ENCODE measurements around the gene CARD18.

The CARD18 gene, protein sequence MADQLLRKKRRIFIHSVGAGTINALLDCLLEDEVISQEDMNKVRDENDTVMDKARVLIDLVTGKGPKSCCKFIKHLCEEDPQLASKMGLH

DNA sequence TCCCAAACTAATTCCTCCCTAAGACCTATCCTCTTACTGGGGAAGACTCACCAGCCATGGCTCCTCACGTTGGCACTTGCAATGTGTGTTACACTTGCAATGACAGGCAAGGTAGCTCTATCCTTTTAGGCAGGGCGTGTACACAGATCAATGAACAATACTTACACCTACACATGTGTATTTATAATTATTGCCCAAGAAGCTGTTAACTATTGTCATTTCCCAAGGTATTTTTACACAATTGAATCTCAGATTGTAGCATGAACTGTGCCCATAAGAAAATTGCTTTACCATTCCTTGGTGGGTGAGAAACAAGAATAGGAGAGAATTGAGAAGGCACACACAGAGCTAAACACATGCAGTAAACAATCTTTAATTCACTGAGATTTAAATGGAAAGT, at the start of gene CARD18:
Gene CARD18 (minus strand): TSS at position 101 of the 400 bp plus-strand sequence. CDS start 43 bp downstream, at position 58.
- DNase-seq (ENCODE audit: low read depth in 2 of 2), result no peak

DNA sequence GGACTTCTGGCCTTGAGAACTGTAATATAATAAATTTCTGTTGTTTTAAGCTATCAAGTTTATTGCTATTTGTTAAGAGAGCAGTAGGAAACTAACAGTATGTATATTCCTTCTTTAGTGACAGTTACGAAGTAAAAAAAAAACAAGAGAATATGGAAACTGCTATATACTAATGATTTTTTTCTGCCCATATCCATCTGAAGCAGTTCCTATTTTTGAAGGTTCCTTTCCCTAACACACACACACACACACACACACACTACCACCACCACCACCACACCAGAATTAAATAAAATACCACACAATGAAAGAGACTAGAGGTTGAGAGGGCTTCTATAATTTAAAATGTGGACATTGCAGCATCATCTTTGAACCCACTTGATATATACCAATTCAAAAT, 44.4 kb upstream of the CARD18 start:
- no peak for DNase-seq (ENCODE audit: low read depth in 2 of 2)

DNA sequence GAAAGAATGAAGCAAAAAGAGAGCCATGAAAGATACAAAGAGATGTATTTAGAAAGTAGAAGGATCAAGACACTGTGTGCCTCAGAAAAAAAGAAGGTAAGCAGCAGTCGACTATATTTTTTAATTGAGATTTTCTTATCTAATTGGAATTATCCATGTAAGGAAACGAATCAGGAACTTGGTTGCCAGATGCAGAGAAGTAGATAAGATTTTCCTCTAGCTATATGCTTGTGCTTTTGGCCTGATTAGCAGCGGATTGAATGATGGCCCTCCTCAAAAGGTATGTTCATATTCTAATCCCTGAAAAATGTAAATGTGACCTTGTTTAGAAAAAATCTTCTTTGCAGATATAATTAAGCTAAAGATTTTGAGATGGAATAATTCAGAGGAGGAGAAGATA, 43.9 kb upstream of the CARD18 start:
- no peak for DNase-seq (ENCODE audit: low read depth in 2 of 2)

DNA sequence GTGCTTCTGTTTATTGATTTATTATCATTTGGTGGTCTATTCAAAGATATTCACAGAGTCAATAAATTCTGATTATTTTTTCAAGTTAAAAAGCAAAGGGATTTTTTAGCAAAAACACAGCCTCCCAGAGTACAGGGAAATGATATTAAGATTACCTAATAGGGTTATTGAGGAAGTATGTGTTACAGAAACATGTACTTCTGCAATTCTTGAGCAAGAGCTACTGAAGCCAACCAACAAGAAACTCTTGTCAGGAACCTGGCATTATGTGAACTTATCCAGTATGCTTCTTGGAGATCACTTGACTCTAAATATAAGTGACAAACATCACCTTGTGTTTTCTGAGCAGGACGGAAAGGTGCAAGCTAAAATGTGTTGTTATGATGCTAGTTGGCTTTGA, 42.0 kb upstream of the CARD18 start:
- DNase-seq (ENCODE audit: low read depth in 2 of 2), result no peak

DNA sequence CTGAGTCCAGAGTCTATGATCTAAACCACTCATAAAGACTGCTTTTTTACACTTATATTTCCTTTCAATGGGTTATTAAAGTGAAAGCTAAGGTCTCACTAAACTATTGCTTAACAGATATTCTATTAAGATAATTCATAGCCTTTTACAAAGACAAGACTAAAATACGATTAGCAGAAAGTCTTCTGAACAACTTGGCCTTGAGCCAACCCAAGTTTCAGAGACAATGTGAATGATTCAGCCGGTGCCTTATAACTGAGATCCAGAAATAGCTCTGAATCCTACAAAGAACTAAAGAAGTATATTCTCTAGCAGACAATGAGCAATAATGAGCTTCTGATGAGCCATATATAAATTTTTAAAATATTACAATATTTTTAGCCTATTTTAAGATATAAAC, 41.5 kb upstream of the CARD18 start:
- DNase-seq (ENCODE audit: low read depth in 2 of 2), result no peak

DNA sequence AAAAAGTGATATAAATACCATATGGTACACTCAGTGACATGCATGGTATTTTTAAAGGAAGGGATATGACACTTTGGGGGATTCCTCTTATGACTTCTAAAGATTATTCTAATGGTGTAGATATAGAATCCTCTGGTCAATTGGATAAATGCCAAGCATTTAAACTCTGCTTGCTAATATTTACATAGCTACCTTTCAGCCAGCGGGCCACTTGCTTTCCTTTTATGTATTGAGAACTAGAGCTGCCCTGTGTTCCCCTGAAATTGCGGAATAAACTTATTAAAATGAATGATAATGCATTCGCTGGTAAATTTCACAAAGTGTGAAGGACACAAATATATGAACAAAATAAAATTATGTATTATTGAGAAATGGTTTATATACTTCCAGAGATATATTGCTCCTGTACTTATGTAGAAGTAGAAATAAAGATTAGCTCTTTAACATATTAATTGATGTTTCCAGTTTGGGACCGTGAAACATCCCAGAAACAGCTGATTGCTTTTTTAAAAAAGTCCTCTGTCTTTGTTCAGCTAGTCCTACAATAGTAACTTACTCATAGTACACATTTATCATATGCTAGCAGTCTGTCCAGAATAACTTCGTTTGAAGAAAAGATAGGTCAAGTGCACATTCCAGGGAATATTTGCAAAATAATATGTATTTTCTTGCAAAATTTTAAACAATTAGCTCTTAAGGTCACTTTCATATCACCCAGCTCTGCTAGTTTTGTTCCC, 40.1 kb upstream of the CARD18 start:
- DNase-seq (ENCODE audit: low read depth in 2 of 2), result no peak

DNA sequence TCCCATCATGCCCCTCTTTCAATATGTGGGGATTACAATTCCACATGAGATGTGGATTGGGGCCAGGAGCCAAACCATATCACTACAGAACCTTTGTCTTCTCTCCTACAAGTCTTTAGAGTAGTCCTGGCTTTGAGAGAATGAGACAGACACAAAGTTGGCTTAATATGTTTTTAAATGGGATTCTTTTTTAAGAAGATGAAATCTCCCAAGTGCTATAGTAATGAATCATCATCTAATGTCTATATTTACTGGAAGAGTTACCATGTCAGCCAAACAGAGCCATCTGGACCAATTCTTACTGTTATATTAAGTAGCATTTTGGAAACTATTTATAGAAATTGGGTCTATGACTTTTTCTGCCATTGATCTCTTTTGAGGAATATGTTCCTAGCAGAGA, 38.1 kb upstream of the CARD18 start:
- DNase-seq (ENCODE audit: low read depth in 2 of 2), result no peak

DNA sequence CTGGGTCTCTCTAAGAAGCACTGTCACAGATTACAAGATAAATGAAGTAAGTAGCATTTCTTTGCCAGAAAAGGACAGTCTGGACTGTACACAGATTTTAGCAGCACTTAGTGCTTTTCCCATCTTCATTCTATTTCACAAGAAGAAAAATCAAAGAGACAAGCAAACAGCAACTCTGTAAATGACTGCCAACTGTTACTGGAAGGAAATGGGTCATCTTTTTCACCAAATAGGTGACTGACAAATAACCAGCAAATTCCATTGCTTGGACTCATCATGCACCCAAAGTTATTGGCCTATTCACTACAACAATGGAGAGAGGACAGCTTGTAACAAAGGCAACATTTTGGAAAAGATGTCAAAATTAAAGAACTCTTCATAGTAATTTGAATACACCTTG, 28.9 kb upstream of the CARD18 start:
- DNase-seq (ENCODE audit: low read depth in 2 of 2), result no peak

DNA sequence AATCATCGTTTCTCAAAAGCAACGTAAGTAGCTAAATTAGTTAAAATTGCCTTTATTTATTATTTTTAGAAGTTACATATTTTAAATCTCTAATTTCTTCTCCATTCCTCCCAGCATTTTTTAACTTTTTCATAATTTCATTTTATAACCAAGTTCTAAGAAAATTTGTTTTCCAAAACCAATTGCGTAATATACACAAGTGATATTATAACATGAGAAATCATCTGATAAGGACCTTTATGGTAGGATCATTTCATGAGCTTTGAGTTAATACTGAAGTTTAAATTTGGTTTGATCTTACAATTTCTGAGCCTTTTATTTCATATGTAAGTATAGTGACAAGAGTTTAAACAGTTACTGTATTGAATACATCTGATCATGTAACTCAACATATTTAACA, 27.7 kb upstream of the CARD18 start:
- no peak for DNase-seq (ENCODE audit: low read depth in 2 of 2)

DNA sequence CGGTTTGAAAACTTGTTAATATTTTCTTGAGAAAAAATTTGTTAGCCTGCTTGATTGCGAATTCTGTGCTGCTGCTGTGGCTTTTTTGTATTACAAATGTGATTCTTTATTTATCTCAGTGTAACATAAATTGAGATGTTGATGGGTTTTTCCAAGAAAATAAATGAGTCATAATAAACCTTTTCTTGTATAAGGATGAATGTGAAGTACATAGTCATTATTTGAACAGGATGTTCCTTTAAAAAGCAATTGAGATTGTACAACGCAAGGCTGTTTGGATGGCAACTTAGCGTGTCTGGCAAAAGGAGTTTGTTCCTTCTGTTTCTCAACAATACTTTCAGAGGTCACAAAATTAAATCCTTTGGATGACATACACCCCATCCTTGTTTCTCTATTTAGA, 24.6 kb upstream of the CARD18 start:
- DNase-seq (ENCODE audit: low read depth in 2 of 2), result no peak

DNA sequence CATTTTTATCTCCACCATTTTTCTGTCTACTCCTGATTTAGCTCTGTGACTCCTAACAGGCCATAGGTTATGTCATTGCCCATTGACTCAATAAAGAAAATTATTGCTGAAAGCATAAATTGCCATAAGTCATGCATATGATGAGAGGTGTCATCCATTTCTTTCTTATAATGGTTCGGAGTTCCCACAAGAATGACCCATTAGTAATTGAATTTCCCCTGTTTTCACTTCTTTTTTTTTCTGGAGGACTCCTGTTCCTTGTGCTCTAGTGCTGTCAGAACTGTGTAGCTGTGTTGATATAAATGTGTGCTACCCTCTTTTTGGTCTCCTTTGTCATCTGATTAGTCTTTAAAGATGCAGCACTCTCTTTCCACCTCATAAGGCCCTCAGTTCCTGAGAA, 22.9 kb upstream of the CARD18 start:
- no peak for DNase-seq (ENCODE audit: low read depth in 2 of 2)

DNA sequence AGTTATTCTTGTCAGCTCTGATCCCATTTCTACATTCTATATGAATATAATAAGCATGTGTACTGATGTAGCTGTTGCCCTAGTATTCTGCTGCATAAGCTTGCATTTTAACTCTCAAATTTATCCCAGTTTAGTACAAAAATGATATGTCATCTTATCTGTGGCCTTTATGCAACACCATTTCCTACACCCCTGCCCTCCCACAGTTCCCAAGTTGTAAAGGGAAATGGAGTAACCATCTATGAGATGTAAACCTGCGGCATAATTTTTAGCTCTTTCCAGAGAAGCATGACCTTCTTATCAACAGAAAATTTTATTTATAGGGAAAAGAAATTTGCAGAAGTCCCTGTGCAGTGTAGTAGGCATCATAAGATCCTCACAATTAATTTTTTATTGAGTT, 18.9 kb upstream of the CARD18 start:
- no peak for DNase-seq (ENCODE audit: low read depth in 2 of 2)

DNA sequence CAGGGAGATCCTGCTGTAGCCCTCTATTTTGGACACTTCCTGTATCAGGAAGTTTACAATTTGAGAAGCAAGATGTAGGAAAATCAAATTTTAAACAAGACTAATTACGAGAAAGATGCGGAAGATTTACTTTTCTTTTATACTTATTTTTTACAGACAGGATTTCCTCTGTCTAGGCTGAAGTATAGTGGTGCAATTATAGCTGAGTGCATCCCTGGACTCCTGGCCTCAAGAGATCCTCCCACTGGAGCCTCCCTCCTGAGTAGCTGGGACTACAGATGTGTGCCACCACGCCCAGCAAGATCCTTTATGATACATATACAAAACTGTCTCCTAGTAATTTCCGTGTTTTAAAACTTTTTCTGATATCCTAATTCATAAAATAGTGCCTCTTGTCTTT, 17.2 kb upstream of the CARD18 start:
- no peak for DNase-seq (ENCODE audit: low read depth in 2 of 2)

DNA sequence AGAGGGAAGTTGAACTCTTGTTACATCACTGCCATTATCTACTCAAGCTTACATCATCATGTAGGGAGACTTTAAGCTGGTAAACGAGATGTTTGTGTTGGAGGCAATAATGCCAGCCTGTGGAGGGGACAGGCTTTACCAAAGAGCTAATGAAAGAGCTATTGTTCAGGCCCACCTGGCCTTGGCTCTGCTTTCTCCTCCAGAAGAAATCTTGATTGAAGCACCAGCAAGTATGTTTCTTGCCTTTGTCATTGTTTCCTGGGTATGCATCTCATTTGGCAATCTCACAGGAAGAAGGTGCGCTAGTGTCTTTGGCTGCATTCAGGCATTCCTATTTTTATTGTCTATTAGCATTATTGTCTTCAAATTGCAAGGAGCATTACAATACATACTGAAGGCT, 16.7 kb upstream of the CARD18 start:
- no peak for DNase-seq (ENCODE audit: low read depth in 2 of 2)

DNA sequence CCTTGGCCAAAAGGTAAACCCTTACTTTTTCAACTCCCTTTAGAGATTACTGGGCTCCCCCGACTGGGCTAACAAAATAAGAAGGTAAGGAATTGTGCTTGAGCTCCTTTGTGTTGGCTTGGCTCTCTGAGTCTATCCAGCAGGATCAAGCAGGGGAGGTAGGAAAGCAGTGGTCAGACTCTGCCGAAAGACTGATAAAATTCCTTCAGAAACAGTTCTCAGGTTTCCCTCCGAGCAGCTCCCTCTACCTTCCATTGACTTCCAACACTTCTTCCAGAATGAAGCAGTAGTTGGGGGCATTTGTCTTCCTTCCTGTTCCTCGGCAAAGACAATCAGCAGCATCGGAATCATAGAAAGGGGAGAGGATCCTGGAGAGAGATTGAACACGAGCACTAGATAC, 16.1 kb upstream of the CARD18 start:
- no peak for DNase-seq (ENCODE audit: low read depth in 2 of 2)

DNA sequence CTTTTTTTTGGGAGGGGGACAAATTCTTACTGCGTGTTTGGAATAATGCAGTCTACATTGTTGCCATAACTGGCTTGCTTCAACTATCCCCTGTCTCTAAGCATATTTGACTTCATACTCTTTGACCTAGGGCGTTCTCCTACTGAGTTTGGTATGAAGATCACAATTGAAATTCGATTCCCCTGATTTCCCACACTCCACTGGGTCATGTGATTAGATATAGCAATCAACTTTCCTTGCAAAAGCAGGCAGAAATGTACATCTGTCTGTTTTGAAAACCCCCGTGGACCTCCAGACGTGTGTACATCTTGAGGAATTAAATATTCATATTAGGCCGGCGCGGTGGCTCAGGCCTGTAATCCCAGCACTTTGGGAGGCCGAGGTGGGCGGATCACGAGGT, 13.8 kb upstream of the CARD18 start:
- no peak for DNase-seq (ENCODE audit: low read depth in 2 of 2)

DNA sequence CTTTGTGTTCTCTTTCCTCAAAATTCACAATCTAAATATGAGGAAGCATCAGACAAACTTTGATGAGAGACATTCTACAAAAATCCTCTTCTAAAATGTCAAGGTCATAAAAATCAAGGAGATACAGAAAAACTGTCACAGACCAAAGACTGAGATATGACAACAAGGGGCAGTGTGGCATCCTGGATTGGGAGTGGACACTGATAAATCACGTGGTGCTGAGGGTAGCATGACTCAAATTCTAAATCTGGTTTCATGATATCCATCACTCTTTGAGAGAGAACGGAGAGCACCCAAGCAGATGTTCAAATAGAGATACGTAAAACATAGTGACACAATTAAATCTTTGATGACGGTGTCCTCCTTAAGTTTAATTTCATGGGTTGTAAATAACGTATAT, 13.0 kb upstream of the CARD18 start:
- DNase-seq (ENCODE audit: low read depth in 2 of 2), result no peak

DNA sequence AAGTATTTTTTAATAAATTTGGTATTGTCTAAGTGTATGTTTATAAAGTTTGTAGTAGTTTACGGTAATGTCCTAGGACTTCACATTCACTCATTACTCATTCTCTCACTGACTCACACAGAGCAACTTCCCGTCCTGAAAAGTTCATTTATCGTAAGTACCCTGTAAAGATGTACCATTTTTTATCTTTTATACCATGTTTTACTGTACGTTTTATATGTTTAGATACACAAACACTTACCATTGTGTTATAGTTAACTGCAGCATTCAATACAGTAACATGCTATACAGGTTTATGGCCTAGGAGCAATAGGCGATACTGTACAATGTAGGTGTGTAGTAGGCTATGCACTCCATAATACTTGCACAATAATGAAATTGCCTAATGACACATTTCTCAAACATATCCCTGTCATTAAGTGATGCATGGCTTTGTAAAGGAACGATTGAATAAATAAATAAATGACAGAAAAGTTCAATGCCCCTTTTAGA, 12.5 kb upstream of the CARD18 start:
- no peak for DNase-seq (ENCODE audit: low read depth in 2 of 2)

DNA sequence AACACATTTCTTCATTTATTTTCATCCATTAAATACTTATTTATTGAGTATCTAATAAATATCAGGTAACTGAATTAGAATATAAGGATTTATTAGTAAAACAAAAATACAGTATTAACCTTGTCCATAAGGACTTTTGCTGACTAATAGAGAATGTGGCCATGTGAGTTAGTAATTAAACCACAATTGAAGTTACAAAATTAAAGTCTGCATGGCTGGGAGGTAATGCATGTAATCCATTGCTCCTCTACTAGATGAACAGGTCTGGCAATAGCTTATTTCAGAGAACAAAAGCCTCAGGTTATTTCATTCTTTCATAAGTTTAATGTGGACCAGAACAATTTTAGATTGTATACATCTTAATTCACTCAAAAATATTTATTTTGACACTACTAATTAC, 9.9 kb upstream of the CARD18 start:
- DNase-seq (ENCODE audit: low read depth in 2 of 2), result no peak

DNA sequence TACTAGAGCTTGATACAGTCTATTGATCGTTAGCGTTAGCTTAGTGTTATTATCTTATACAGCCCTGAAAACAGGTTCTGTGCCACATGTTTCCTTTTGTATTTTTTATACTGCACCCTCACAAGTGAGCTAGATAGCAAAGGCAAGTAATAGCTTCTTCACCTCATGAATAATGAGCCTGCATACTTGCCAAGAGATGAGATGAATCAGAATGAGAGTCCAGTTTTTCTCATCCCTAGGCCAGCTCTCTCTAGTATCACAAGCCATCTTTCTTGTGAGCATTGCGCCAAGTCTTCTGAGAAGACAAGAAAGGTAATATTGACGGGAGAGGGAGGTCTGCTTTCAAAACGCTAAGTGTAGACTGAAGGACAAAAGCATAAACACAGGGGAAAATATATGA, 8.7 kb upstream of the CARD18 start:
- no peak for DNase-seq (ENCODE audit: low read depth in 2 of 2)

DNA sequence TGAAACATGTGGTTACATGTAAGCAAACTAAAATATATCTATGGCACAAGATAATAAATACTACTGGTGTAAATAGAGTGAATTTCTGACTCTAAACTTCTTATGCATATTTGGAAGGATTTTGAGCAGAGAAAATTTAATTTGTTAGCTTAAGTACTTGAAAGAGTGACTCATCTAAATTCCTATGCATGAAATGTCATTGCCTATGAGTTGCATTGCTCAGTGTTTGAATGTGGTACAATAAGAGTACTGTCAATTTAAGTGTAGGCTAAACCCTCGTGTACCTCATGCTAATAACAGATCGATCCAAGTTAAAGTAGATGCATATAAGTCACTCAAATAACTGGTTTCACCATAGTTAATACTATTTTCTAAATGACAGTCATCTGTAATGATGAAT, 5.3 kb upstream of the CARD18 start:
- DNase-seq (ENCODE audit: low read depth in 2 of 2), result no peak

DNA sequence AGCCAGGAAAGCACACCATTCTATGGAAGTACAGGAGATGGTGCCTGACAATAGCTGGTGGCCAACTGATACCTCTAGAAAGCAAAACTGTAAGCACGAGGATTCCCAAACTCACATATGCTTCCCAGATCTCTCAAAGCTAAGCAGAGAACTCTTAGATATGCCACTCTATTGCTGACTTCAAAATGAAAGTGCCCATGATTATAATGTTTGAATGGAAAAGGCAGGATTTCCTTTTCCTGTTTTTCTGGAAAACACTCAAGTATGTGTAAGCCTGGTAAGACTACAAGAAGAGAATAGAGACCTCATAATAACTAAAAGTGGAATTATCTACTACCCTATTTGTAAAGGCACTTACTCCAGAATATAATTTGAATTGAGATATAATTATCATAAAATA, 2.6 kb upstream of the CARD18 start:
- no peak for DNase-seq (ENCODE audit: low read depth in 2 of 2)

DNA sequence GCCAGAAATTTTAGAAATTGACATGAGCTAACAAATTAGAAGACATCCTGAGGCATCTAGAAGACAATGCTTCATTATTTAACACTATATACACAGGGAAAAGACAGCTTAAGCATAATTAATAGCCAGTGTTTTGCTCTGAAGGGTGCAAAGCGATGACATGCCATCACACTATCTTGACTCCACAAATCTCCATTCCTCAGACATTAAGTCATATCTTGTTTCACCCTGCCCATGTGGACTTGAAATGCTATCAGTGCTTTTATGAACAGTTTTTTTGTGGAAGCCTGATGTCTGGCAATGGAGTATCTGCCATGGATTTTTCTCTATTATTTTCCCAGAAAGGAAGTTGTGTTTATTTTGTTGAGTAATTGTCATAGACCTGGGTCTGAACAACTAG, 2.3 kb downstream of the CARD18 start:
- no peak for DNase-seq (ENCODE audit: low read depth in 2 of 2)

DNA sequence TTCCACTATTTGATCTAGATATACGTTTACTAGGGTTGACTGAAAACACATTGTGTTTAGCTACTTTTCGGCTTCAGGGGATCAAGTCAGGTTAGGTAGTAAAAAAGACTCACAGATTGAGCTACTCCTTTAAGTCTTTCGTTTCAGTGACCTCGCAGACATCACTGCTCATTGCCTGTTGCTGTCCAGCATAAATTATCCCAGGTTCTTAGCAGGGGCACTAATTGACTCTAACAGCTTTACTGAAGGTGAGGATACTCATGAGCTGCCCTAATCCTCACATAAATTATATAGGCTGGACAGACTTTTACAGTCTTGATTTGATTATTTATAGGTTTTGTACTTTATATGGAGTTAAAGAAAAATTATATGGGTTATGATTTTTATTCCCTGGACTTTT, 3.7 kb downstream of the CARD18 start:
- no peak for DNase-seq (ENCODE audit: low read depth in 2 of 2)
